Right atrium auricular region (tissue), 2 donors: Measurements from ENCODE around the gene DPH6. TPM values are rescaled to one million over a fixed set of nuclear protein-coding genes. Genes with fewer than 3 reads are reported as not detected.
A peak's percentile ranks its signal among the peaks of the same experiment; 100 is the strongest.

ENCODE experiments used
- DNase-seq: peaks from one replicate; pipeline ENCODE4 v3.0.0-alpha.2; 2019; ENCODE audit warnings: low spot score
- H3K27ac ChIP-seq, 2 donors: fragments of 200-600 bp; sonication (generic); 1 replicate in 1 of 2; 2 replicates in 1 of 2; pipeline ENCODE4 v1.5.1; 2016 to 2019
- H3K27me3 ChIP-seq, 2 donors: fragments of 200-600 bp; sonication (generic); one replicate each; pipeline versions ENCODE4 v1.5.1 to v1.6.0; 2017 to 2019
- H3K36me3 ChIP-seq: fragments of 200-600 bp; sonication (generic); one replicate; pipeline ENCODE4 v1.5.1; 2016
- H3K4me1 ChIP-seq, 2 donors: fragments of 200-600 bp; sonication (generic); one replicate each; pipeline versions ENCODE4 v1.5.1 to v1.6.0; 2017 to 2019
- H3K4me3 ChIP-seq, 2 donors: fragments of 200-600 bp; sonication (generic); 1 replicate in 1 of 2; 2 replicates in 1 of 2; pipeline ENCODE4 v1.5.1; 2017 to 2019; ENCODE audit warnings: mild to moderate bottlenecking in 1 of 2, moderate library complexity in 1 of 2
- H3K9me3 ChIP-seq, 2 donors: fragments of 200-600 bp; sonication (generic); one replicate each; pipeline ENCODE4 v1.5.1; 2019
- CTCF ChIP-seq, 2 donors: fragments of 200-600 bp; sonication (generic); IDR thresholded peaks; one replicate each; pipeline ENCODE4 v1.5.1; 2019; ENCODE audit warnings: antibody characterized with exemption in 2 of 2
- total RNA-seq, 2 donors: library from RNA; depleted of rRNA; stranded (reverse); fragments of >200 nt; gene quantifications; one replicate each; pipeline ENCODE4 v1.1.0, GENCODE V29; 2016

DPH6 gene
- total RNA-seq, 2 donors from 2014 or later: 9.2 to 10.7 TPM

GRCh38 chr15:35522061-35522460, 23.9 kb downstream of the DPH6 start:
- no peaks in the 10 kb centered on the region for H3K36me3 ChIP-seq
- no peak for DNase-seq
- H3K27ac ChIP-seq: no peak overlapping the region
- H3K4me1 ChIP-seq: peaks cover 0 to 7% of the 10 kb centered on the region in 2 donors
- TF ChIP-seq CTCF (IDR thresholded peaks at IDR 0.05): no peak
- no peaks in the 10 kb centered on the region for H3K27me3 ChIP-seq
- no peaks in the 10 kb centered on the region for H3K9me3 ChIP-seq
- no peak overlapping the region for H3K4me3 ChIP-seq

GRCh38 chr15:35519541-35520149, 26.3 kb downstream of the DPH6 start:
- Histone ChIP-seq H3K27ac (no peak overlapping the region), H3K9me3 (no peaks in the 10 kb centered on the region), H3K4me3 (no peak overlapping the region), H3K4me1 (peaks cover 0 to 7% of the 10 kb centered on the region in 2 donors), H3K36me3 (no peaks in the 10 kb centered on the region), H3K27me3 (no peaks in the 10 kb centered on the region)
- DNase-seq: no peak
- peak; percentile 30 to 72 for TF ChIP-seq CTCF (IDR thresholded peaks at IDR 0.05)

- Histone ChIP-seq H3K27me3 (no peaks in the 10 kb centered on the region), H3K9me3 (no peaks in the 10 kb centered on the region), H3K27ac (no peak overlapping the region), H3K4me1 (peaks cover 0 to 7% of the 10 kb centered on the region in 2 donors), H3K4me3 (no peak overlapping the region), H3K36me3 (no peaks in the 10 kb centered on the region)
- TF ChIP-seq CTCF (IDR thresholded peaks at IDR 0.05): no peak
- DNase-seq: no peak
Measured at GRCh38 chr15:35519052-35519451, 26.9 kb downstream of the DPH6 start.

GRCh38 chr15:35514759-35515158, 31.2 kb downstream of the DPH6 start:
- H3K4me1 ChIP-seq: no peaks in the 10 kb centered on the region
- no peak overlapping the region for H3K4me3 ChIP-seq
- no peak overlapping the region for H3K27ac ChIP-seq
- DNase-seq: no peak
- H3K27me3 ChIP-seq: no peaks in the 10 kb centered on the region
- no peak for TF ChIP-seq CTCF (IDR thresholded peaks at IDR 0.05)
- no peaks in the 10 kb centered on the region for H3K9me3 ChIP-seq
- H3K36me3 ChIP-seq: no peaks in the 10 kb centered on the region

GRCh38 chr15:35507932-35508638, 37.9 kb downstream of the DPH6 start:
- Histone ChIP-seq H3K36me3 (no peaks in the 10 kb centered on the region), H3K27me3 (no peaks in the 10 kb centered on the region), H3K4me1 (no peaks in the 10 kb centered on the region), H3K4me3 (no peak overlapping the region), H3K27ac (no peak overlapping the region), H3K9me3 (no peaks in the 10 kb centered on the region)
- TF ChIP-seq CTCF (IDR thresholded peaks at IDR 0.05): no peak
- no peak for DNase-seq
